H1 (cell line): Measurements from ENCODE around the gene LBP. TPM values are rescaled to one million over a fixed set of nuclear protein-coding genes. Genes with fewer than 3 reads are reported as not detected.

ENCODE experiments used
- CTCF ChIA-PET: fragments of 300-600 bp; sonication (Branson Sonifier 250); formaldehyde crosslinking; loops from one replicate; lab custom pipeline; 2021; ENCODE audit not compliant: partially characterized antibody; lab: Charles Lee
- POLR2A ChIA-PET: fragments of 300-600 bp; sonication (Branson Sonifier 250); formaldehyde crosslinking; loops from one replicate; lab custom pipeline; 2021; ENCODE audit warnings: inconsistent platforms; ENCODE audit not compliant: partially characterized antibody; lab: Charles Lee
- DNase-seq, 2 experiments: peaks; one replicate each; pipeline versions ENCODE4 v3.0.0 to v3.0.0-alpha.2; 2010 to 2022; ENCODE audit warnings: low spot score in 2 of 2, low read depth in 1 of 2, mixed read lengths in 1 of 2
- FAIRE-seq: peaks from 2 replicates; lab custom pipeline; 2011; peaks lifted over from hg19 to GRCh38; lab: Jason Lieb, UNC
- H2AFZ ChIP-seq: 2 replicates; pipeline ENCODE4 v1.8.1; 2012; ENCODE audit warnings: low read length, inconsistent platforms
- H2AK5ac ChIP-seq: 2 replicates; pipeline ENCODE4 v1.6.1; 2013; ENCODE audit warnings: low read depth, low read length
- H2BK120ac ChIP-seq: replicated peaks from 2 replicates; pipeline ENCODE3; 2013; ENCODE audit warnings: low read depth, low read length, inconsistent platforms
- H2BK12ac ChIP-seq: 2 replicates; pipeline ENCODE4 v1.6.1; 2013; ENCODE audit warnings: low read depth, low read length
- H2BK15ac ChIP-seq: 2 replicates; pipeline ENCODE4 v1.6.1; 2013; ENCODE audit warnings: low read length
- H2BK20ac ChIP-seq: 2 replicates; pipeline ENCODE4 v1.6.1; 2013; ENCODE audit warnings: low read length
- H2BK5ac ChIP-seq: 2 replicates; pipeline ENCODE4 v1.6.1; 2013; ENCODE audit warnings: low read depth, low read length
- H3K14ac ChIP-seq: 2 replicates; pipeline ENCODE4 v1.6.1; 2013; ENCODE audit warnings: inconsistent platforms; ENCODE audit not compliant: insufficient read length
- H3K18ac ChIP-seq: 2 replicates; pipeline ENCODE4 v1.6.1; 2013; ENCODE audit warnings: low read length; ENCODE audit errors: extremely low read depth
- H3K23ac ChIP-seq: 2 replicates; pipeline ENCODE4 v1.6.1; 2013; ENCODE audit warnings: inconsistent platforms; ENCODE audit not compliant: insufficient read length
- H3K23me2 ChIP-seq: 2 replicates; pipeline ENCODE4 v1.6.1; 2013; ENCODE audit warnings: low read depth, low read length
- H3K27ac ChIP-seq: 2 replicates; pipeline ENCODE4 v1.6.1; 2011; ENCODE audit warnings: low read depth, low read length, inconsistent platforms
- H3K27me3 ChIP-seq, 4 experiments: replicated peaks in 1 of 4; 1 replicate in 1 of 4; 2 replicates in 3 of 4; pipeline versions ENCODE4 v1.6.1 to v1.8.1; 2011 to 2013; ENCODE audit warnings: low read length in 3 of 4, mild to moderate bottlenecking in 3 of 4, inconsistent platforms in 2 of 4, mixed read lengths in 2 of 4, moderate library complexity in 1 of 4; ENCODE audit not compliant: control insufficient read depth in 3 of 4, insufficient read depth in 3 of 4; ENCODE audit errors: extremely low read depth in 1 of 4
- H3K36me3 ChIP-seq, 4 experiments: 2 replicates each; pipeline versions ENCODE4 v1.6.1 to v1.8.1; 2011 to 2013; ENCODE audit warnings: mild to moderate bottlenecking in 4 of 4, low read length in 3 of 4, moderate library complexity in 2 of 4, control low read depth in 1 of 4, inconsistent platforms in 1 of 4; ENCODE audit not compliant: insufficient read depth in 4 of 4, control insufficient read depth in 2 of 4
- H3K4ac ChIP-seq: replicated peaks from 2 replicates; pipeline ENCODE3; 2013; ENCODE audit warnings: low read length, low read depth, mixed read lengths, inconsistent platforms; ENCODE audit not compliant: insufficient read length
- H3K4me1 ChIP-seq, 4 experiments: replicated peaks in 1 of 4; 1 replicate in 1 of 4; 2 replicates in 3 of 4; pipeline versions ENCODE4 v1.6.1 to v1.8.1; 2011 to 2013; ENCODE audit warnings: low read length in 3 of 4, inconsistent platforms in 2 of 4, mixed read lengths in 1 of 4; ENCODE audit not compliant: insufficient read depth in 4 of 4, control insufficient read depth in 3 of 4
- H3K4me2 ChIP-seq, 2 experiments: 2 replicates each; pipeline versions ENCODE4 v1.6.1 to v1.8.1; 2011 to 2013; ENCODE audit warnings: low read depth in 2 of 2, low read length in 2 of 2, control low read depth in 1 of 2, inconsistent platforms in 1 of 2, mild to moderate bottlenecking in 1 of 2; ENCODE audit not compliant: insufficient read depth in 1 of 2
- H3K4me3 ChIP-seq, 4 experiments: fragments of 200-600, 300-600 bp in 1 of 4; sonication (generic), shearing (Covaris generic), sonication (Bioruptor Twin) in 1 of 4; 2 replicates each; pipeline versions ENCODE4 v1.5.1 to v1.8.1; 2011 to 2016; ENCODE audit warnings: low read length in 4 of 4, low read depth in 3 of 4, control low read depth in 2 of 4, inconsistent platforms in 2 of 4, mild to moderate bottlenecking in 2 of 4, mixed read lengths in 1 of 4, moderate library complexity in 1 of 4; ENCODE audit not compliant: insufficient read depth in 2 of 4; ENCODE audit errors: extremely low read depth in 1 of 4
- H3K56ac ChIP-seq: replicated peaks from 2 replicates; pipeline ENCODE3; 2013; ENCODE audit warnings: low read depth, mild to moderate bottlenecking, mixed read lengths, low read length, inconsistent platforms; ENCODE audit not compliant: insufficient read length
- H3K79me1 ChIP-seq: 2 replicates; pipeline ENCODE4 v1.6.1; 2013; ENCODE audit warnings: low read depth, low read length, control low read depth
- H3K79me2 ChIP-seq, 2 experiments: 2 replicates each; pipeline versions ENCODE4 v1.6.1 to v1.8.1; 2012 to 2013; ENCODE audit warnings: low read length in 2 of 2, mild to moderate bottlenecking in 2 of 2, inconsistent platforms in 1 of 2; ENCODE audit not compliant: insufficient read depth in 2 of 2, control insufficient read depth in 1 of 2
- H3K9ac ChIP-seq, 4 experiments: replicated peaks in 1 of 4; 1 replicate in 1 of 4; 2 replicates in 3 of 4; pipeline versions ENCODE4 v1.6.1 to v1.8.1; 2011 to 2013; ENCODE audit warnings: low read depth in 3 of 4, low read length in 3 of 4, control low read depth in 2 of 4, mild to moderate bottlenecking in 2 of 4, moderate library complexity in 2 of 4, inconsistent platforms in 1 of 4; ENCODE audit errors: extremely low read depth in 1 of 4
- H3K9me3 ChIP-seq, 2 experiments: 2 replicates each; pipeline versions ENCODE4 v1.6.1 to v1.8.1; 2012 to 2013; ENCODE audit warnings: mild to moderate bottlenecking in 2 of 2, moderate library complexity in 2 of 2, control low read depth in 1 of 2, inconsistent platforms in 1 of 2, low read depth in 1 of 2, low read length in 1 of 2, mixed read lengths in 1 of 2; ENCODE audit not compliant: insufficient read depth in 2 of 2
- H4K20me1 ChIP-seq, 2 experiments: replicated peaks in 1 of 2; 2 replicates each; pipeline versions ENCODE3 to v1.8.1; 2011 to 2013; ENCODE audit warnings: inconsistent platforms in 2 of 2, low read length in 2 of 2, mild to moderate bottlenecking in 1 of 2; ENCODE audit not compliant: insufficient read depth in 2 of 2, control insufficient read depth in 1 of 2
- H4K5ac ChIP-seq: 2 replicates; pipeline ENCODE4 v1.6.1; 2013; ENCODE audit warnings: low read length, low read depth, mixed read lengths, inconsistent platforms; ENCODE audit not compliant: insufficient read length
- H4K8ac ChIP-seq: 2 replicates; pipeline ENCODE4 v1.8.0; 2013; ENCODE audit warnings: mild to moderate bottlenecking, moderate library complexity, low read length, inconsistent platforms; ENCODE audit not compliant: insufficient read depth; ENCODE audit errors: extremely low read depth
- H4K91ac ChIP-seq: replicated peaks from 2 replicates; pipeline ENCODE3; 2013; ENCODE audit warnings: low read length, mixed read lengths, inconsistent platforms; ENCODE audit not compliant: insufficient read length
- SIN3A ChIP-seq, 2 experiments: IDR thresholded peaks in 1 of 2; conservative IDR thresholded peaks in 1 of 2; 2 replicates each; pipeline ENCODE4 v1.6.1; 2011 to 2012; ENCODE audit warnings: low read length in 2 of 2, improper control_type of control experiment in 1 of 2, low read depth in 1 of 2, mild to moderate bottlenecking in 1 of 2
- WGBS, 2 experiments: shearing (Covaris generic) in 1 of 2; methylation state at CpG; one replicate each; pipeline versions ENCODE4 v1.1.6 to v1.1.7; 2013 to 2015; ENCODE audit warnings: low lambda C conversion rate in 2 of 2, mixed read lengths in 2 of 2, inconsistent platforms in 1 of 2, low coverage in 1 of 2, missing lambda C conversion rate in 1 of 2; ENCODE audit not compliant: insufficient replicate concordance in 2 of 2, insufficient coverage in 1 of 2, insufficient read length in 1 of 2; ENCODE audit errors: extremely low coverage in 1 of 2, missing lambda C conversion rate in 1 of 2; 5-methylcytosine and 5-hydroxymethylcytosine counted together
- polyA plus RNA-seq, 7 experiments: library from polyadenylated mRNA; depleted of rRNA in 3 of 7; stranded (reverse) in 5 of 7; unstranded in 2 of 7; fragments of >200 nt in 5 of 7; fragments of 200-250 nt in 2 of 7; gene quantifications; 1 replicate in 5 of 7; 2 replicates in 1 of 7; 4 replicates in 1 of 7; pipeline versions ENCODE4 v1.2.1 to v1.2.3, GENCODE V29; 2011 to 2013; ENCODE audit warnings: missing spikeins in 2 of 7, mixed read lengths in 2 of 7
- total RNA-seq: library from RNA; stranded (reverse); fragmentation: NEBNext Ultra II Directional; extraction: Animal tissue kit (Norgen Biotek cat#: 25700); gene quantifications from 2 replicates; pipeline ENCODE4 v1.2.1, GENCODE V29; 2021

LBP gene
- total and polyA plus RNA-seq, 2 of the 8 experiments (the other 6 are each of a cell fraction or from before 2014, with no cell fraction given): 0.60 to 0.63 TPM

DNA sequence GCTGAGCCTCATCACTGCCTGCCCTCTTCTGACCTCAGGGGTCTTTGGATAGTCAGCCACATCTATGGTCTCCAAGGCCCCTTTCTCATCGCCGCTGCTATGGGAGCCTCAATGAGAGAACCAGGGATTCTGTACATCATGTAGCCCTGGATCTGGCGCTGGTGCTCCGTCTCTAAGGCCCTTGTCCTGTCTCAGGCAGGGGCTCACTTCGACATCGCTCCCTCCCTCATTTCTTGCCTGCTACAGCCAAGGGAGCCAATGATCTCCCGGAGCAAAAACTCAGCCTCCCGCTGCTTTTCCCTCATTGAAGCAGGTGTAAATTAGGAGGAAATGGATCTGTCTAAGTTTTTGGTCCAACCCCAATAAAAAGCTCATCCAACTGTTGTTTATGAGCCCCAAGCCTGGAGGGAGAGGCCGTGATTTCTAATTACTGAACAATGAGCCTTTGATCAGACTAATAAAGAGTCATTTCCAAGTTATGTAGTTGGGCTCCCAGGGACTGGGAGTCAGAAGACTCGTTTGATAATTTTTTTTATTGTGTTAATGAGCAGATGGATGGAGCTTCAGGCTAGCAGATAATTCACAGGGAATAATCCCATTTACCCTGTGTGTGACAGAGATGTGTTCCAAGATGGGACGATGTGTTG, 30.9 kb downstream of the LBP start:
- no peak overlapping the region for H3K4me2 ChIP-seq
- no peak overlapping the region for H2BK12ac ChIP-seq
- no peaks in the 10 kb centered on the region for H3K23me2 ChIP-seq
- ChIA-PET CTCF (interaction anchor here (0.8 to 9.9 kb wide), 9 partner anchors 10 to 134 kb away, joined by 3 to 90 read pairs (median 3); no protein-coding TSS in a partner anchor), POLR2A (interaction anchor here (1.6 kb wide), 1 partner anchor 42 kb away, joined by 3 read pairs; no protein-coding TSS in a partner anchor)
- H3K4ac ChIP-seq: no peak overlapping the region
- no peak overlapping the region for H3K9ac ChIP-seq
- FAIRE-seq (no peak), DNase-seq (no peak)
- H2AFZ ChIP-seq: no peak overlapping the region
- no peak overlapping the region for H3K4me3 ChIP-seq
- H2BK5ac ChIP-seq: no peak overlapping the region
- H4K20me1 ChIP-seq: no peaks in the 10 kb centered on the region
- no peak overlapping the region for H3K18ac ChIP-seq
- no peak overlapping the region for H3K14ac ChIP-seq
- no peak overlapping the region for H4K91ac ChIP-seq
- H3K9me3 ChIP-seq: no peaks in the 10 kb centered on the region; a peak in 1 of 4 replicates
- no peak overlapping the region for H2BK20ac ChIP-seq
- no peak overlapping the region for H2BK120ac ChIP-seq
- no peak overlapping the region for H3K56ac ChIP-seq
- no peak overlapping the region for H3K27ac ChIP-seq
- no peak overlapping the region for H2AK5ac ChIP-seq
- no peaks in the 10 kb centered on the region for H3K36me3 ChIP-seq
- H4K5ac ChIP-seq: no peak overlapping the region
- no peaks in the 10 kb centered on the region for H3K27me3 ChIP-seq
- no peaks in the 10 kb centered on the region for H3K4me1 ChIP-seq
- WGBS, 2 experiments: 93% methylated on average over 11 of the region's 11 CpGs; no CpG with 5 or more reads in 1 of the 2 experiments
- H4K8ac ChIP-seq: no peak overlapping the region
- no peak overlapping the region for H3K23ac ChIP-seq
- no peak overlapping the region for H2BK15ac ChIP-seq
- no peaks in the 10 kb centered on the region for H3K79me2 ChIP-seq
- H3K79me1 ChIP-seq: no peaks in the 10 kb centered on the region
- TF ChIP-seq SIN3A (conservative IDR thresholded peaks at IDR 0.05 in 1 of 2, IDR thresholded peaks at IDR 0.05 in 1 of 2; ENCODE audit: low read depth in 1 of 2, low read length in 2 of 2): no peak
